T-helper 1 cell treated with Interleukin-12 subunit alpha and Interleukin-12 subunit beta and Interleukin-4 antibody, amounts not matched to agents 30 μg/mL and 1 μg/mL, for 36 hours (primary cell): Measurements from ENCODE around the gene NEDD4L.

Experiments used
- H3K27ac Mint-ChIP-seq: one replicate; pipeline ENCODE4 v1.8.0; 2021; ENCODE audit warnings: mild to moderate bottlenecking, mixed read lengths
- H3K27me3 Mint-ChIP-seq: one replicate; pipeline ENCODE4 v1.8.0; 2021; ENCODE audit warnings: low read depth, mixed read lengths
- H3K36me3 Mint-ChIP-seq: one replicate; pipeline ENCODE4 v1.8.0; 2021; ENCODE audit warnings: low read depth, mixed read lengths
- H3K4me1 Mint-ChIP-seq: one replicate; pipeline ENCODE4 v1.8.0; 2021; ENCODE audit warnings: low read depth, mixed read lengths
- H3K4me3 Mint-ChIP-seq: one replicate; pipeline ENCODE4 v1.8.0; 2021; ENCODE audit warnings: mild to moderate bottlenecking, moderate library complexity, mixed read lengths
- H3K9me3 Mint-ChIP-seq: one replicate; pipeline ENCODE4 v1.8.0; 2021; ENCODE audit warnings: mixed read lengths

Gene NEDD4L

DNA sequence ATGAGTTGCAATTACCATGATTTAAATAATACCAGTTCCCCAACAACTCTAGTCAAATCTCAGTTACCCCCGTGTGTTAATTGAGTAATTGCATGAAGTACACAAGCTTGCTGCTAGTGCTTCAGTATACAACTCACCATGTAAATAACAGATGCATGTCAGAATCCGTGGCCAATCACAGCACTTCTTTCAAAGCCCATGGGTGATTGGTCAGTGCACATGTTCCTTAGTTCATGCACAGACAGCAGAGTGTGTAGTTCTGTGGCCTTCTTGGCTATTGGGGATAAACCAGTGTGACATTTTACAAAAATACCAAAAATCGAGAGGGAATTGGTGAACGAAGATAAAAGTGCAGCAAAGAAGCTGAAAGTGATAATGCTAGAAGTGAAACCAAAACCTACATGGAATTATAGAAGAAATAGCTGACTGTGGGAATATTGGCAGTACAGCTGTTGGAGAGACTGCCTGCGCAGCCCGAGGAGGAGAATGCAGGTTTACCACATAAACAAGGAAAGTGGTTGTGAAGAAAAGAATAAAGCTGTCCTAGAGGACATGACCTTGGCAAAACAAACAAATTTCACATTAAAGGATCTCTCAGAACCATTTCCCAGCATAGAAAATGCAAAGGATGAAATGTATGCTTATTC, 59.4 kb downstream of the NEDD4L start:
- H3K27me3 Mint-ChIP-seq: peaks cover 15% of the 10 kb centered on the region

DNA sequence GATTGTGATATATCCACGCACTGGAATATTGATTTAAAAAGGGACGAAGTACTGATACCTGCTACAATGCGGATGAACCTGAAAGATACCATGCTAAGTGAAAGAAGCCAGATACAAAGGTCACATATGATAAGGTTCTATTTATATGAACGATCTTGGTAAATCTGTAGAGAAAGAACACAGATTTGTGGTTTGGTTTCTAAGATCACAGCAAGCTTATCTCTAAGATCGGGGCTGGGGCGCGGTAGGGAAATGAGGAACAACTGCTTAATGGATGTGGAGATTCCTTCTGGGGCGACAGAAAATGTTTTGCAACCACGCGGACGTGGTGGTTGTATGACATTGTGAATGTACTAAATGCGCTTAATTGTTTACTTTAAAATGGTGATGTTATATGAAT, 60.1 kb downstream of the NEDD4L start:
- H3K27ac Mint-ChIP-seq: no peak overlapping the region
- no peak overlapping the region for H3K4me3 Mint-ChIP-seq
- no peaks in the 10 kb centered on the region for H3K36me3 Mint-ChIP-seq

More for the DNA sequence above, 59.4 kb downstream of the NEDD4L start:
- Mint-ChIP-seq H3K36me3 (no peaks in the 10 kb centered on the region), H3K9me3 (no peaks in the 10 kb centered on the region), H3K4me3 (no peak overlapping the region), H3K27ac (no peak overlapping the region), H3K4me1 (no peaks in the 10 kb centered on the region)

DNA sequence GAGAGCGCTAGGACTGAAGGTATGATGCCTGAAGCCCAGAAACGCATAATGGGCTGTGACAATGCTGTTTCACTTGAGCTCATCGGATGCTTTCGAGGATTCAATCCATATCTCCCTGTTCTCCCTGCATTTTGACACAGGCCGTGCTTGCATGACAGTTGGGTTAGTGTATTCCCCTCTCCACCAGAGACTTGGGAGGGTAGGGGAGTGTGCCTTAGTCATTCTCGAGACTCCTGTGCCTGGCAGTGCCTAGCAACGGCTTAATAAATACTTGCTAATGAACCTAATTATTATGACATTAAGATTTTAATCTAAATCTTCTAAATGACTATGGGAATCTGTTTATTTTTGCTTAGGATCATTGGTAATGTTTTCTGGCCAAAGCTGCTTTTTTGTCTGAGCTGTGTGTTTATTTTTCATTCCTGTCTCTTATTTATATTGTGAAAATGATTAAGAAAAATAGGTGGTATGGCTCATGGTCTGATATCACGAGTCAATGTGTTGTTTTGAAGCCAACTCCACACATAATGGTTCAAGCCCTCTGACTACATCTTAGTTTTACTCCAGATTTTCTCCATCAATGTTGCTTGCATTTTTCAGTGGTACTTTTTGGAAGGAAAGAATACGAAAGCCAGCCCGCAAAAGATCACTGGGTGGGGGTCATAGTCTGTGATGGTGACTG, 61.3 kb downstream of the NEDD4L start:
- Mint-ChIP-seq H3K27me3 (peaks cover 25% of the 10 kb centered on the region), H3K27ac (no peak overlapping the region), H3K4me3 (no peak overlapping the region), H3K9me3 (no peaks in the 10 kb centered on the region), H3K36me3 (no peaks in the 10 kb centered on the region), H3K4me1 (no peaks in the 10 kb centered on the region)

More for the DNA sequence above, 60.1 kb downstream of the NEDD4L start:
- Mint-ChIP-seq H3K9me3 (no peaks in the 10 kb centered on the region), H3K27me3 (peaks cover 17% of the 10 kb centered on the region), H3K4me1 (no peaks in the 10 kb centered on the region)

DNA sequence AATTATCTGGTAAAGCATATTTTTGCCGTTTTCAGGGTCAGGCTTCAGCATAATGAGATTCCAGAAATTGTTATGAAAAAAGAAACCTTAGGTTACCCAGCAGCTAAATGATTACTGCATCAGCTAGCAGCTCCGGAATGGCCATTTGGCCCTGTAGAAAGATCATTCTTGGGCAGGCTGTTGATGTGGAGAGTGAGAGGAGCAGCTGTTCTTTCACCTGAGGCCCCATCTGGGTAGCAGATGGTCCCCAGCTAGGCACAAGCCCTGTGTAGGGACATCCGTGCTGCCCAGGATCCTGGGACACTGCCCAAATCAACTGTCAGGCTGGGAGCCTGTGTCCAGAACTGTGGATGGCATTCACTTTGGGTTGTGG, 61.8 kb downstream of the NEDD4L start:
- Mint-ChIP-seq H3K4me3 (no peak overlapping the region), H3K4me1 (no peaks in the 10 kb centered on the region), H3K27me3 (peaks cover 25% of the 10 kb centered on the region), H3K36me3 (no peaks in the 10 kb centered on the region), H3K27ac (no peak overlapping the region), H3K9me3 (no peaks in the 10 kb centered on the region)

DNA sequence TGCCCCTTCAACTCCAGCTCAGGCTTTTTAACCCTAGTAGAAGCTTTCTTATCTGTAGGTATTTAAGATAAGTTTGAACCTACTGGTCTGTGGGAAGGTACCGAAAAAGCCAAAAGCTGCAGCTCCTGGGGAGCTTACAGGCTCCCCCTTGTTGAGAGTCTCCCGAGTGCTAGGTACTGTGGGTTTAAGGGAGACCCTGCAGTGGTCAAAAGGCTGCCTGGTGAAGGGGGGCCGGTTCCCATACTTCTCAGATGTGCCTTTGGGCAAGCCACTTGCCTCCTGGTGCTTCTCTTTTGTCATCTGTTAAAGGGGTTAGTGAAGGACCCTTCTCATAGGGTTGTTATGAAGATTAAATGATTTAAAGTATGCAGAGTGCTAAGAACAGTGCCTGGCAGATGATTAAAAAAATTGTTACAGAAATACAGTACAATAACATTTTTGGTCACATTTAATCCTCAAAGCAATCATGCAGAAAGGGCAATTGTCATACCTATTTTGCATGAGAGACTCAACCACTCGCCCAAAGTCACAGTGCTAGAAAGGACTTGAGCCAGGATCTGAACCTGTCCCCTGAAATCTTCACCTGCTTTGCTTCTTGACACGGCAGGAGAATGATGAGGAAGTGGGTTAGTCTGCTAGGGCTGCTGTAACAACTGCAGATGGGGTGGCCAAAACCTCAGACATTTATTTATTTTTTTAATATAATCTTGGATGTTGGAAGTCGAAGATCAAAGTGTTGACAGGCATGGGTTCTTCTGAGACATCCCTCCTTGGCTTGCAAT, 62.5 kb downstream of the NEDD4L start:
- Mint-ChIP-seq H3K4me3 (no peak overlapping the region), H3K9me3 (no peaks in the 10 kb centered on the region), H3K36me3 (no peaks in the 10 kb centered on the region), H3K4me1 (no peaks in the 10 kb centered on the region), H3K27me3 (peaks cover 25% of the 10 kb centered on the region), H3K27ac (no peak overlapping the region)

- H3K4me1 Mint-ChIP-seq: peaks cover 11% of the 10 kb centered on the region
- H3K27me3 Mint-ChIP-seq: peaks cover 11% of the 10 kb centered on the region
- no peaks in the 10 kb centered on the region for H3K36me3 Mint-ChIP-seq
- H3K9me3 Mint-ChIP-seq: no peaks in the 10 kb centered on the region
- H3K27ac Mint-ChIP-seq: no peak overlapping the region
- no peak overlapping the region for H3K4me3 Mint-ChIP-seq
These were observed 65.2 kb downstream of the NEDD4L start for GRCh38 chr18:58109256-58109655.

- H3K36me3 Mint-ChIP-seq: no peaks in the 10 kb centered on the region
- H3K27me3 Mint-ChIP-seq: peaks cover 10% of the 10 kb centered on the region
These were observed 66.4 kb downstream of the NEDD4L start for GRCh38 chr18:58110398-58110797.

GRCh38 chr18:58112174-58112573, 68.1 kb downstream of the NEDD4L start:
- H3K4me3 Mint-ChIP-seq: no peak overlapping the region
- no peaks in the 10 kb centered on the region for H3K9me3 Mint-ChIP-seq
- no peaks in the 10 kb centered on the region for H3K36me3 Mint-ChIP-seq
- peaks cover 10% of the 10 kb centered on the region for H3K27me3 Mint-ChIP-seq
- no peak overlapping the region for H3K27ac Mint-ChIP-seq
- peaks cover 11% of the 10 kb centered on the region for H3K4me1 Mint-ChIP-seq

More at GRCh38 chr18:58110398-58110797, 66.4 kb downstream of the NEDD4L start:
- Mint-ChIP-seq H3K4me1 (peaks cover 11% of the 10 kb centered on the region), H3K4me3 (no peak overlapping the region), H3K27ac (no peak overlapping the region), H3K9me3 (no peaks in the 10 kb centered on the region)

DNA sequence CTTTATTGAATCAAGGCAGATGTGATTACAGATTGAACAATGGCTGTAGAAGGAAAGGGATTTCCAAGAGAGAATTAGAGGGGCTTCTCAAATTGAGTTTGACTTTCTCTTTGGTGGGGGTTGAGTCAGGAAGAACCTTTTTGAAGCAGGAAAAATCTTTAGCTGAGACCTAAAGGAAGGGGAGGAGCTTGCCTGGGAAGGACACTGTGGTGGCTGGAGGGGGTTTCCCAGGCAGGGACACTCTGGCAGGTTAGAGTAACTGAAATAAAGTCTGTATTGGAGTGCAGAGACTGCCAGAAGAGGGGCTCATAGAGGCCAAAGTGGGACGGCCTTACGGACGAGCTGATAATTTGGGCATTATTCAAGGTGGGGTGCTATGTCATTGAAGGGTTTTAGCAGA, 69.3 kb downstream of the NEDD4L start:
- Mint-ChIP-seq H3K36me3 (no peaks in the 10 kb centered on the region), H3K27ac (no peak overlapping the region), H3K4me1 (peaks cover 11% of the 10 kb centered on the region), H3K27me3 (peaks cover 12% of the 10 kb centered on the region), H3K4me3 (peak overlapping the region; percentile 45), H3K9me3 (no peaks in the 10 kb centered on the region)

DNA sequence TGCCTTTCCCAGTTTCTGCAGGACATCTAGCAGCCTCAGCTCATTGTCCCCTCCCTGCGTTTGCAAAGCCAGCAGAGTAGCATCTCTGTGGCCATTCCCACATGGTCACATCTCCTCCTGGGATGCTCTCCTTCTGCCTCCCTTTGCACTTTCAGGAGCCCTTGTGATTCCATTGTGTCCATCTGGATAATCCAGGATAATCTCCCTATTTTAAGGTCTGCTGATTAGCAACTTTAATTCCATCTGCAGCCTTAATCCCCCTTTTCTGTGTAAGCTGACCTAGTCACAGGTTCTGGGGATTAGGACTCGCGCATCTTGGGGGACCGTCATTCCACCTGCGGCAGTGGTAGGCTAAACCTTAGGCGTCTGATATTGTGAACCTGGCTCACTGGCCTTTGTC, 70.7 kb downstream of the NEDD4L start:
- Mint-ChIP-seq H3K27me3 (peaks cover 7% of the 10 kb centered on the region), H3K36me3 (no peaks in the 10 kb centered on the region), H3K9me3 (no peaks in the 10 kb centered on the region), H3K4me3 (no peak overlapping the region), H3K27ac (no peak overlapping the region), H3K4me1 (peaks cover 13% of the 10 kb centered on the region)

GRCh38 chr18:58116818-58117217, 72.8 kb downstream of the NEDD4L start:
- no peaks in the 10 kb centered on the region for H3K9me3 Mint-ChIP-seq
- no peak overlapping the region for H3K4me3 Mint-ChIP-seq
- H3K27ac Mint-ChIP-seq: no peak overlapping the region
- H3K4me1 Mint-ChIP-seq: peaks cover 13% of the 10 kb centered on the region
- no peaks in the 10 kb centered on the region for H3K36me3 Mint-ChIP-seq
- peaks cover 3% of the 10 kb centered on the region for H3K27me3 Mint-ChIP-seq

DNA sequence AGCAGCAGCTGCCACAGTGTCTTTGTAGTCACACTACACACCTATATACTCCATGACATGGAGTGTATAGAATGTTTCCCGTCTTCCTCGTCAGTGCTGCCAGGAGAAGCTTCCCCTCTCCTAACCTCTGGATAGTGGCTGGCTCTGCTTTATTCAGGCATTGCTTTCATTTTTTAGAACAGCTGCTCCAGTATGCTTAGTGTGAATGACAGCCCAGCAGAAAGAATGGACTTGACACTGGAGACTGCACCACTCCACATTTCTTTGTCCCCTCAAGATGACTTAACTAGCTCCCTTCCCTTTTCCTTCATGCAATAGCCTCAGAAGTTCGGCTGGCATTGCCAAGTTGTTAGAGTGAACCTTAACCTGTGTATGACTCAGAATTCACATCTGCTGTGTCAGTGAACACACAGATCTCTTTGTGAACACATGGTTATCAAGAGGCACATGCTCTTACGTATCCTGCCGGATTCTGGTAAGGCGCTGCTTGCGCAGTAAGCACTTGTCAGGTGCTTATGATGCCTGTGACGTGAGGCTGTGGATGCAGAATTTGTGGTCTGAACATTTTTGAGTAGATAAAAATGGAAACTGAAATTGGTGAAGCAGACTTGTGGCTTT, 73.9 kb downstream of the NEDD4L start:
- no peak overlapping the region for H3K4me3 Mint-ChIP-seq
- no peaks in the 10 kb centered on the region for H3K9me3 Mint-ChIP-seq
- H3K27me3 Mint-ChIP-seq: peaks cover 3% of the 10 kb centered on the region
- H3K36me3 Mint-ChIP-seq: no peaks in the 10 kb centered on the region
- H3K27ac Mint-ChIP-seq: no peak overlapping the region
- peaks cover 12% of the 10 kb centered on the region for H3K4me1 Mint-ChIP-seq

GRCh38 chr18:58118536-58118935, 74.5 kb downstream of the NEDD4L start:
- Mint-ChIP-seq H3K27ac (no peak overlapping the region), H3K27me3 (peaks cover 3% of the 10 kb centered on the region), H3K4me3 (no peak overlapping the region), H3K4me1 (peaks cover 6% of the 10 kb centered on the region), H3K9me3 (no peaks in the 10 kb centered on the region), H3K36me3 (no peaks in the 10 kb centered on the region)

- Mint-ChIP-seq H3K27me3 (peaks cover 3% of the 10 kb centered on the region), H3K27ac (no peak overlapping the region), H3K9me3 (no peaks in the 10 kb centered on the region), H3K4me1 (peaks cover 5% of the 10 kb centered on the region), H3K36me3 (no peaks in the 10 kb centered on the region), H3K4me3 (no peak overlapping the region)
These were observed 75.8 kb downstream of the NEDD4L start for GRCh38 chr18:58119819-58120218.
